HG03064 (cell line): ENCODE measurements around the gene CD164.

Experiments
- ATAC-seq: cut with Tn5 transposase; IDR thresholded peaks from one replicate; pipeline ENCODE4 v1.9.1; 2021; ENCODE audit warnings: low read depth; ENCODE audit not compliant: unreplicated experiment

The CD164 gene

DNA sequence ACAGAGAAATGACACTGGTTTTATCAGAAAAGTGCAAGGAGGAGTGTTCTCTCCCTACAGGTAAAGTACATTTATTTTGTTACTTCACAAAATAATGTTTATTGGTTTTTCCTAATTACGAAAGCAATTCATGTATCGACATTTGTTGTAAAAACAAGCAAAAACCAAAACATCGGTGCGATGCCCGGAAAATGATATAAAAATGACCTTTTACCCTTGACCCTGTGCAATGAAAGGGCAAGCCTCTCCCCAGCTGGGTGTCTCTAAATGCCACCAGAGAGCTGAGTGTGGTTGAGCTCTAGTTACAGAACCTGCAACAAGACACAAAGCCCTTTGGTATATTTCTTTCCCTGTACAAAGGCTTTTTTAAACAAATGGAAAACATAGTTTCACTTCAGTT is 65.4 kb downstream of the CD164 start:
- ATAC-seq: no peak
